Stimulated activated CD4-positive, alpha-beta T cell treated with anti-CD3 and anti-CD28 coated beads, Interleukin-4, amount 100 ng/mL, for 48 hours (primary cell): ENCODE results near the gene TSHZ2.
"Not testable (repeated sequence)": the region's sequence is repeated elsewhere in the genome, so short reads cannot be mapped to it uniquely, and the experiment has no call there.

ENCODE experiments used
- DNase-seq, 2 donors: peaks; one replicate each; pipeline ENCODE4 v3.0.0-alpha.2; 2020; ENCODE audit warnings: low read depth in 2 of 2

The TSHZ2 gene

DNA sequence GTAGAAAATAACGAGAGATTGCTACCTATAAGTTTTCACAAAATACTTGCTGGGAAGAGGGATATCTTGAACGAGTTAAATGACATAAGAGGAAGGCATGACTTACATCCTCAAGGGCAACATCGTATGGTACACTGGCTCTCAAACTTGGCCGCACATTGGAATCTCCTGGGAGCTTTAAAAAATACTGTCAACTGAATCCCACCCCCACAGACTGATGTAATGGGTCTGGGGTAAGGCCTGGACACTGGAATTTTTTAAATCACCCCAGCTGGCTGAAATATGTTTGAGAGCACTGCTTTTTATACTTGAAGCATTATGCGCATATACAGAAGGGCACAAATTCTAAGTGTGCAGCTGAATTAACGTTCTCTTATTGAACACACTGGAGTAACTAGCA is 8.0 kb upstream of the TSHZ2 start:
- DNase-seq: no peak

DNA sequence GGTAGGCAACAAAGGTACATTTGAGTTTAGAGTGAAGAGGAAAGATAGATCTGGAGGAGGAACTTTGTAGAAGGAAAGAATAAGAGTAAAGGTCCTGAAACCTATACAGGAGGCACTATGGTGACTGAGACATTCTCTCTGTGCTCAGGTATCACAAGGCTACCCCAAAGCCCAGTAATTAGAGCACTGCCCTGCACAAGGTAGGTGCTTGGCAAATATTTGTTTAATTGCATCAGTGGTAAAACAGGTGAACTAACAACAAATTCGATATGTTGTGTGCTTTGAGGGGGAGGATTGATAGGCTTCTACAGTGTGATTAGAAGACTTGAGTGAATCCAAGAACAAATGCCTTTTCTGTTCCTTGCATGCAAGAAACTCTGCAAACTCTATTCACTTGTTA is 6.8 kb upstream of the TSHZ2 start:
- DNase-seq: no peak

DNA sequence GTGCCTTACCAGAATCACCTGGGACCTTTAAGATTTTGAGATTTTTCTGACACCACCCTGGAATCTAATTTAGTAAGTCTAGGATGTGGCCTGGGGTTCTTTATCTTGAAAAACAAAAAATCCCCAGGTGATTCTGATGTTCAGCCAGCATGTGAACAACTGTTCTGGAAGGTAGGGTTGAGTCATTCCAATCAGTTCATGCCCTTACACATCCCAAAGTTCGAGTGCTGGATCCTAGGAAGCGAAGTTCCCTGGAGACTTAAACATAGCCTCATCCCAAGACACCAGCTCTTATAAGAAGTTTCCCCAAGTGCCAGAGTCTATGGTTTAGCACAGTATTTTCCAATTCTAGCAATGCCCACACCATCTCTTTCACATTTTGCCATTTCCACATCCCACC is 6.3 kb upstream of the TSHZ2 start:
- no peak for DNase-seq

DNA sequence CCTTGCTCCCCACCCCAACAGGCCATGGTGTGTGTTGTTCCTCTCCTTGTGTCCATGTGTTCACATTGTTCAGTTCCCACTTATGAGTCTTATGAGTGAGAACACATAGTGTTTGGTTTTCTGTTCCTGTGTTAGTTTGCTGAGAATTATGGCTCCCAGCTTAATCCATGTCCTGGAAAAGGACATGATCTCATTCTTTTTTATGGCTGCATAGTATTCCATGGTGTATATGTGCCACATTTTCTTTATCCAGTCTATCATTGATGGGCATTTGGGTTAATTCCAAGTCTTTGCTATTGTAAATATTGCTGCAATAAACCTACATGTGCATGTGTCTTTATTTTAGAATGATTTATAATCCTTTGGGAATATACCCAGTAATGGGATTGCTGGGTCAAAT is 5.6 kb upstream of the TSHZ2 start:
- DNase-seq: not testable (repeated sequence)

DNA sequence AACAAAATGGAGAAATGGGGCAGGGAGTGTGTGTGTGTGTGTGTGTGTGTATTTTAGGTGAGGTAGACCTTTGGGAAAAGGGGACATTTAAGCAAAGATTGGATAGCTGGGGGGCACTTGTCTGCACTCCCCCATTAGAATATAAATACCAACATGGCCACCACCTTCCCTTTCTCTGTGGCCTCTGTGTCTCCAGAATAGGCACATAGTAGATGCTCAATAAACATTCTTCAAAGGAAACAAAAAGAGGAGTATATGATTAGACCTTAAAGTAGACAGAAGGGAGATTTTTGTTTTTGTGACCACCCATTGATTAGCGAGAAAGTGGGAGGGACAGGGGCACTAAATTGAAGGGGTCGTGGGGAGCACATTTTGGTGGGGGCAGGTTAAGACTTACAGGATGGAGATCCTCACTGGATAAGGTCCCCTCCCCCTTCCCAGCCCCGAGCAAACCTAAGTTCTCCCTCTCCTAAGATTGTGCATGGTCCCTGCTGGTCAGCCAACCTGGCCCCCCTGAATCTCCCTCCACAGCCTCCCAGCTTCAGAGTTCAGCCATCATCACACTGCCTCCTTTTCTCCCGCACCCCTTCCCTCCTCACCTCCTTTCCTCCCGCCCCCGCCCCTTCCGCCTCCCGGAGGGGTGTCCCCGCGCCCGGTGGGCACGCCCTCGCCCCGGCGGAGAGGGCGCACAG is 514 bp upstream of the TSHZ2 start:
- DNase-seq: no peak

DNA sequence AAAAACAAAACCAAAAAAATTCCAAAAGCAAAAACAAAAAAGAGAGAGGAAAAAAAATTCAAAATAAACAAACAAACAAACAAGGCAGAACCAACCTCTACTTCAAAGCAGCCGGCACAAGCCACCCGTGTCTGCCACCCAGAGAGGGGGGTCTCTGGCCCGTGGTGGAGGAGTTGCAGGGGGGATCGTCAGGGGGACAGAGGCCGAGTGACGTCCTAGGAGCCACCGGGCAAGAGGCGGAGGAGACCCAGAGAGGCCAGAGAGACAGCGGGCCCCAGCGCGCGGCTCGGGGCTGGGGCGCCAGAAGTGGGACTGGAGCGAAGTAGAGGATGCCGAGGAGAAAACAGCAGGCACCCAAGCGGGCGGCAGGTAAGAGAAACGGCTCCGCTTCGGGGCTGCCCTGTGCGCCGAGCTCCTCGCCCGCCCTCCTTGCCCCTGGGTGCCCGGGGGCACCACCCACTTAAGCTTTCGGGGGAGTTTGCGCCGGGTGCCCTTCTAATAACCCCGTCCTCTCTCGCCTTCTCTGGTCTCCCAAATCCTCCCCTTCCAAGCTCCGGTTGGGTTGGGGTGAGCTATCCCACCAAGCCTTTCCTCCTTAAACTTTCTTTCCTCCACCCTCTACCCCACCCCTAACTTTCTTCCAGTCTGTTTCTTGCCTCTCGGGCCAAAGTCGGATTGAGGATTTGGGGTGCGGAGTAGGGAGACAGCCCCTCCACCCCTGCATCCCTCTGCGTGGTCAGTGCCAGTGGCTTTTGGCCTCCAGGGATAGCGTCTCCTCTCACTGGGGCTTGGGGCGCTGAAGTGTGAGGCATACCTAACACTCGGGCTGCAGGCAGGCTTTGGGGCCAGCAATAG is 1.0 kb downstream of the TSHZ2 start:
- peak; percentile 25 to 26 for DNase-seq

DNA sequence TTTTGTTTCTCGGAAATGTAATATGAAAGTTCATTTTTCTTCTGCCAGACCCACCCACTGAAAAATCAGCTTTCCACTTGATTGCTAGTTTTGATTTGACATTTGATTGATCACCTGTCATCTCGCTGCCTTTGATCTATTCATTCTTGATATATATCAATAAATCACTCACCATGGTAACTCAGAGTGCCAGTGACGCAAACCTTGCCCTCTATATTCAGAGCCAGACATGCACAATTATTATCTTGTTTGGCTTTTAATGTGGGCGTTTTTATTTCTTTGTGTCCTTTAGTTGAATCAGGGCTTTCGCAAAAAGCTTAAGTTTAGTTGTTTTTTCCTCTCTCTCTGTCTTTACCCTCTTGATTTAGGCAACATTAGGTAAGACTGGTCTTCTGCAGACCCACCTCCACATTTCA is 2.0 kb downstream of the TSHZ2 start:
- peak; percentile 9 to 50 for DNase-seq

DNA sequence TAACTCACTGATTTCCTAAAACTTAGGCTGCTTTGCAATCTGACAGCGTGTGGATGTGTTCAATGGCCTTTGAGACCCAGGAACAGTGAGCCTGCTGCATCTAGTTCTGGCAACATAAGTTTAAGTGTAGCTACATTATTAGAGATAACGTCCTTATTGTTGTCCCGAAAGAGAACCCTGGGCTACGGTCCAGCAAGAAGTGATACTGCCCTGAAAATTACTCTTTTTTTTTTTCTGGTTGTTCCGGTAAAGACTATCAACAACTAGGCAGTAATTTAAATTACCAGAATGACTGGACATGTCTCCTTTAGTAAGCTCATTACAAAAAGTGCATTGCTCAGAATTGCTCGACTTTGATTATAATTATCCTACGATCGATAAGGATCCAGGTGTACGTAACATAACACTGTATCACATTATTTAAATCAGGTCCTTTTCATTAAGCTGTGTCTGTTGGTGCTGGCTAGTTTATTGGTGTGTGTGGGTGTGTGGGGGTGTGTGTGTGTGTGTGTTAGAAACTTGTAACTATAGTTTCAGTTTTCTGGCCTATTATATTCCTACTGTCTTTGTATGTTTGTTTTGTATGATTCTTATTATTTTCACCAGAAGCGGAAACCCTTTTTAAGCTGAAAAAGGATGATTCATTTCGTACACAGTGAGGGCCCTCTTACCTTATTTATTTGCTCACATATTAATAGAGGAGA is 3.0 kb downstream of the TSHZ2 start:
- DNase-seq: no peak

DNA sequence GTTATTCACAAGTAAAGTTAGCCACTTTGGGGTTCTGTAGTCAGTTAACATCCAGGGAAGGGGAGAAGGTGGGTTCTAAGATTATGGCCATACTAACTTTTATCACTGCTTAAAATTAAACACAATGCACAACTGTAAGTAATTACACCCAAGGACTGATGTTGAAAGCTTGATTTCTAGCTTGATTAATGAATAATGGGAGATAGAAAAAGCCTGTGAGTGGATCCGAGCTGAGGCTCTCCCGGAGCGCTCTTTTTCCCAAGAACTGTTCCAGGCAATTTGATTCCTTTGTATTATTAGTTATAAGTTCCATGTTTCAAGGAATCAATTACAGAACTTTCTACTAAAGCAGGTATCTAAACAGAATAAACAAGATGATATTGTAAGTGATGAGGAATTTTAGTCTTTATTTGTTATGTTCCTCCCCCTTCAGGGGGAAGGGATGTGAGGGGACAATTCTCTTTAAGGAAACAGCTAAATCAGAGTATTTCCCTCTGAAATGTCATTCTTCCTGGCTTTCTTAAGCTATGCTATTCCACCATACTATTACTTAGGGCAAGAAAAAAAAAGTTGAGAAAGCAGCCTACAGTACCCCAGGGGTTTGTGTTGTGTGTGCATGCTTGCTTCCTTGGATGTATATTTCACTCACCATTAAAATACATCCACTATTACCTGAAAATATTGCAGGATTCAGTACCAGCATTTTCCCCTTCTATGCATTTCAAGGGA is 3.8 kb downstream of the TSHZ2 start:
- no peak for DNase-seq

DNA sequence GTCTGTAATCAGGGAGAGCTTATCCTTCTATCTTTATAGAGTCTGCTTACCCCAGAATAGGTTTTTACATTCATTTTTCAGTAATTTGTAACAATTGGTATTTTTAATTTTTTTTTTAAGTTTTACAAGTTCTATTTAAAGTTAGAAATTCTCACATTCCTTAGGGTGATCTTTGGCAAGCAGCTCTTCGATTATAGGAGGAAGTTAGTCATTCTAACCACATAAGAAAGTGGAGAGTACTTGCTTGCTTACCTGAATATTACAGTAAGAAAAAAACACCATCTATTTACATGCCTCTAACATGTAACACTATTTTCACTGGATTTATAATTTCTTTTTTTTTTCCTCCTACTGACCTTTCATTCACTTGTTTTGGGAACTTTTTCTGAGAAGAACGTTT is 6.7 kb downstream of the TSHZ2 start:
- DNase-seq: no peak

DNA sequence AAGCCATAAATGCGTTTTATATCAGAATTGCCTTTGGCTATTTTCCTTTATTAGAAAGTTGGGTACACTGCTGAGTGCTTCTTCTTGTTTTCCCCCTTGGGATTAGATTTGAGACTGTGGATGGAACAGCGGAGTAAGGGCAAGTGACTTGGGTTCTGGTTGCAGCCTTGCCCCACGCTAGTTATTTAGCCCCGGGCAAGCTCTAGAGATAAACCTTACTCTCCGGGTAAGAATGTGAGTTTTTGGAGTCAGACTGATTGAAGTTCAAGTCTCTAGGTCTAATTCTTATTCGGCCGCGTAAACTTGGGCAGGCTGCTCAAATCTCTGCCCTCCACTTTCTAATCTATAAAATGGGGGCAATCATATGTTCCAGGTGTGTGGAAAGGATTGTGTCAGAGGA is 8.9 kb downstream of the TSHZ2 start:
- DNase-seq: no peak

DNA sequence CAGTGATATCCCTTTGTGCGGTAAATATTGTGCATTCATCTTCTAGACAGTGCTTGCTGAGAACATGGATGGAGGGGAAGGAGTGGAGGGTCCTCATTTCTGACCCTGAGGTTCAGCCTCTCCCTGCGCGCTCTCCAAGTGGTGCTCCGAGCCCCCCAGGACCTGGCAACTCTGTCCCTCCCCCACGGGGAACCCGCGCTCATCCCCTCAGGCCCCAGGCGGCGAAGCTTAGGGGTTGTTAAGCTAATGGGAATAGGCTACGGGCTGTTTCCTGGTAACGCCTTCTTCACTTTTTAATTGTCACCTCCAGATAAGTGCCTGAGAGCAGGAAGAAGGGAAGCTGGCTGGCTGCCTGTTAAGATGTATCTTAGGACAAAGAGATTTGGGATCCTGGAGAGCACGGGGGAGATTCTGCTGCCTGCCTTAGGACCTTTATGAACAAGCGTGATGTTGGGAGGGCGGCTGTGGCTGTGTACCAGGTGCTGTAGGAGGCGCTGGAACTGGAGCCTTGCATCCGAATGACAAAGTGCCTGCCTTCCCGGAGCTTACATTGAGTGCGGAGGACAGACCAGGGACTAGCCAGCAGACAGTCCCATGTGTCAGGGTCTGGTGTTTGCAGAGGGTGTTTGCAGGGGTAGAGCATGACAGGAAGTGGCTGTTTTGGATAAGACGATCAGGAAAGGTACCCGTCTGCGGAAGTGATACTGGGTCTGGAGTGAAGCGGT is 11.7 kb downstream of the TSHZ2 start:
- DNase-seq: no peak

DNA sequence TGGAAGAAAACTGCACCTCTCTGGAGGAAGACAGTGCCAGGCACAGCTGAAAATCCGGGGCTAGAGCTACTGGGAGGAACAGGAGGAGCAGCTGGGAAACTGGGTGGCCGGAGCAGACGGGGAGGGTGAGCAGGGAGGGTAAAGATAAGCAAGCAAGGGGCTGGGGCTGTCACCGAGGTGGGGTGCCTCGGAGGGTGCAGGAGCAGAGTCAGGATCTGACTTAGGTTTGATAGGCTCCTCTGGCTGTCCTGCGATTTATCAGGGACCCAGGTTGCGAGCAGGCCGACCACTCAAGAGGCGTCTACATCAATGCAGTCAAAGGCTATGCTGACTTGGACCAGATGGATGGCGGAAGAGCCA is 12.3 kb downstream of the TSHZ2 start:
- DNase-seq: no peak

DNA sequence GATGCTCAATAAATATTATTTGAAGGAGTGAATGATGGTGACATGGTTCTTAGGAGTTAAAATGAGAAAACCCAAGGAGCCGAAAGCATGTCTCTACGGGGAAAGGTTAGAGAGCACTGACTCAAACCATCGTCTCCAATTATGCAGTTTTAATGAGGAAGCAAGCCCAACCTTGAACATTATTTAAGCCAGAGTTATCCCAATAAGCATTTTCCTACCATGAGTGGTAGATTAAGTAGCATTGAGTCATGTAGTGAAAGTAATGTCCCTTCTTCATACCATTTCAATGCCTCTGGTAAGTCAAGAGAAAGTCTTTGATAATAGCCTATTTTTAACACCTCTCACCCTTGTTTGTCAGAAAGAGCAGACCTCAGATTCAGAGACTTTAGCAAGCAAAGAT is 13.5 kb downstream of the TSHZ2 start:
- no peak for DNase-seq

DNA sequence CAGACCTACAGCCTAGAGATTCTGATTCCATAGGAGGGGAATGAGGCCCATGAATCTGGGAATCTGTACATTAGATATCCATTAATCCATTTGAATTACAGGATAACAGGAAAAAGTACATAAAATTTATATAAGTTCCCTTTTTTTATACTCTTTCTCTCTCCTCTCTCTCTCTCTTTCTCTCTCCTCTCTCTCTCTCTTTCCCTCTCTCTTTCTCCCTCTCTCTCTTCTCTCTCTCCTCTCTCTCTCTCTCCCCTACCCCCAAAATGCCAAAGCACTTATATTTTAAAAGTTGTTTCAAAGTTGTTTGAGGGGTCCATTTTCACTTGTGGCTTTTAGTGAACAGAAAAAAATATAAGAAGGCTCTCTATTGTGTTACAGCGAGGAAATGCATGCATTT is 15.1 kb downstream of the TSHZ2 start:
- no peak for DNase-seq

DNA sequence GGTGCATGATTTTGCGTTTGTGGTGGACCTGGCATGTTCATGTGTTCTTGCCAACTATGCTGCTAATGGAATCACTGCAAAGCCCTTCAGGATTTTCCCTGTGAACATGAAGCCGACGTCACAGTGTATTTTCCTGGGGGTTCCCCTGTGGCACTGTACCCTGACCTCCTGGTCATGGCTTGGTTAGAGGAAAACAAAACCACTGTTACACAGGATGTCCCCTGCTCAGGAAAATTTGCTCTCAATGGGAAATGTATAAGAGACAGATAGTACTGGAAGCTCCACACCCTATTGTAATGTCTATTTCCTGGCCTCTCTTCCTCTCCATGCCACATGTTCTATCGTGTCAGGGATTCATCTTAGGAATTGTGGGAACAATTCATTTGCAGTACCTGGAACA is 19.7 kb downstream of the TSHZ2 start:
- DNase-seq: no peak

DNA sequence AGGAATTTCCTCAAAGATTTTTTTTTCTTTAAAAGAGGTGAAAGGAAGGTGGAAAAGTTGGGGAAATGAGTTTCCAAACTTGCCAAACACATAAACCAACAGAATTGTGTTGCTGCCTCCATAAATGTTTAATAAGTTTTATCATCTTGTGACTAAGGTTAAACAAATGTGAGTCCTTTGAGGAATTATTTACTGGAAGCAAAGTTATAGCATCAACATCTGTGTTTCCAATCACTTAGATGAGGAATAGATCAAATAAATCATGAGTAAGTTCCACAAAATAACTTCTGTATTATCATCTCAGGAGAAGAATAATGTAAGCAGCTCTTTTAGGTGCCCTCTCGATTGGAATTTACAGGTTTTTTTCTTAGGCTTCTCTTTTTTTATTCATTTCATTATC is 20.5 kb downstream of the TSHZ2 start:
- no peak for DNase-seq

DNA sequence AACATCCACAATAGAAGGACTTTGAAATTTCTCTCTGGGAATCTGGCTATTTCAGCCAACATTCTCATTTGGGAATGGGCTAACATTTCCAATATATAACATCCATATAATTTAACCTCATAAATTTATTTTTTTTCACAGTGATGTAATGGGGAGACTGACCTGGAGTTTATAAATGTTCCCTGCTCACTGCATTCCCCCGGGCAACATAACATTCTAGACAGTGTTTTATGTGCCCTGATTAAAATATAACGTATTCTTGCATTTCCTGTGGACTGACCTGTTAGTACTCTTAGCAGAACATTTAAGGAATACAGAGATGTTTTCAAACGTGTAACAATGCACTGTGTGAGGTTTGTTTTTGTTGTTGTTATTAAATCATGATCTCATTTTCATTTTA is 20.9 kb downstream of the TSHZ2 start:
- no peak for DNase-seq

DNA sequence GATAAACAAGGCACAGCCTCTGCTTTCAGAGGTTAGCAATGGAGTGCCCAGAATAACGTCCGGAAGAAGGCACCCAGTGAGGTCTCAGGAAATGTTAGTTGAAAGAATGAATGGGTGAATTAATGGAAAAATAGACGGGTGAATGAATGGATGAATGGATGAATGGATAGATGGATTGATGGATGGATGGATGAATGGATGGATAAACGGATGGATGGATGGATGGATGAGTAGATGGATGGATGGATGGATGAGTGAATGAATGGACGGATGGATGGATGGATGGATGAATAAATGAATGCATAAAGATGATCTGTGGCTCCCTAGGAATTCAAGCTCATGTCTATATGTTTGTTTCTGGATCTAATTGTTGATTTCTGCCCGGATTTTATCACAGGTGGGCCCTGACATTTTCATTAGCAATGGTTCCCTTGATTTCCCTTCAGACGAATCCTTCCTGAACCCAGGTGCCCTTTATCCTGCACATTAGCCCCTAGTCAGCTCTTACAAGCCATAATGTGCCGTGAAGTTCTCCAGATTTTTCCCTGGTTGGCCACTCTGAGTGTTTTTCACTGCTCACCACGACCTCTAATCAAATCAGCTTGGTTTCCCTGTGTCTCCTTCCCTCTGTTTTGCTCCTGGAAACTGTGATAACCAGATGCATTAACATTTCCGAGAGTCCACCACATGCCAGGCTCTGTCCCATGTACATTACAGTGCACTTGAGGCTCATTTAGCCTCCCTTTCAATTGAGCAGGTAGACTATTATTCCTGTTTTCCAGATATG is 22.2 kb downstream of the TSHZ2 start:
- DNase-seq: no peak

DNA sequence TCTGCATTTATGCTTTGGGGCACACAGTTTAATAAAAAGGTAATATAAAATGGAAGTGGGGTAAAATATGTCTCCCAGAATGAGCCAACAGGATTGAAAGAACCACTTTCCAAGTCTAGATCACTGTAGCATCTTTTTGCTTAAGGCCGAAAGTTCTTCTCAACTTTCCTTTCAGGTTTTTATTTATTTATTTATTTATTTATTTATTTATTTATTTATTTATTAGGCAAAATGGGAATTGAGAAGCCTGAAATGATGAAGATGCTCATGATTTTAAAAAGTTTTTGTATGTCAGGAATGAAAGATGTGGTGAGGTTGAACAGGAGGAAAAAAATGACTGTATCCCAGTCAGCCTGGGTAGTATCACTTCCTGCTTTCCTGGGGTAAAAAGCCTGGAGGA is 24.0 kb downstream of the TSHZ2 start:
- no peak for DNase-seq

DNA sequence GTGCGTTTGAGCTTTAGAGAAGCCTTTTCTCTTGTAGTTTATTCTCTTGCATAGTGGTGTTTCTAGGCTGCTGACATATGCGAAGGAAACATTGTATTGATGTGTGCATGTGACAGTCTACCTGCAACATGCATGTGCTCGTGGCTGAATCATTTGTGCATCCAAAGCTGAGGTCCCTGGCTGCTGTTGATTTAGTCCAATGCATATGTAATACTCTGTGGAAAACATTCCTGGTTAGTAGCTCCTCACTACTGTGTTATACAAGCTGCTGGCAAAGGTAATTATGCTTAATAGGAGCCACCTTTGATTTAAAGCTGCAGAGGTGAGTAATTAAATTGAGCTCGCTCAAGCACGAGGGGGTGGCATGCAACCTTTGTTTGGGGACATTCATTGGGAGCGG is 24.5 kb downstream of the TSHZ2 start:
- DNase-seq: no peak
